SK-N-SH (cell line): ENCODE measurements around the gene PDK2. TPM values are rescaled to one million over a fixed set of nuclear protein-coding genes. Genes with fewer than 3 reads are reported as not detected.
A peak's percentile ranks its signal among the peaks of the same experiment; 100 is the strongest.

Experiments
- CTCF ChIA-PET: fragments of 300-600, 350-600 bp; formaldehyde crosslinking; extraction: SDS; loops from one replicate; lab custom pipeline; 2021; lab: Yijun Ruan, JAX
- POLR2A ChIA-PET: fragments of 350-600 bp; sonication (Branson Sonifier 250); formaldehyde crosslinking; extraction: SDS; loops from one replicate; lab custom pipeline; 2020; ENCODE audit warnings: antibody characterized with exemption, inconsistent platforms; lab: Yijun Ruan, JAX
- DNase-seq: peaks from one replicate; pipeline ENCODE4 v3.0.0; 2012
- H2AFZ ChIP-seq: fragments of 200-600 bp; sonication (generic); 2 replicates; pipeline ENCODE4 v1.8.1; 2016; ENCODE audit warnings: antibody characterized with exemption, mild to moderate bottlenecking, low read depth
- H3F3A ChIP-seq: fragments of 200-600 bp; sonication (generic); replicated peaks from 2 replicates; pipeline ENCODE3; 2016; ENCODE audit warnings: antibody characterized with exemption, mild to moderate bottlenecking; ENCODE audit not compliant: insufficient read depth
- H3K27ac ChIP-seq, 2 experiments: fragments of 200-500 bp in 1 of 2; fragments of 200-600 bp in 1 of 2; sonication (Bioruptor generic) in 1 of 2; sonication (generic), shearing (Covaris generic) in 1 of 2; 2 replicates each; pipeline versions ENCODE4 v1.5.1 to v1.6.1; 2014 to 2016; ENCODE audit warnings: low read depth in 2 of 2, inconsistent platforms in 1 of 2, low read length in 1 of 2, mild to moderate bottlenecking in 1 of 2, mixed read lengths in 1 of 2
- H3K27me3 ChIP-seq: fragments of 200-600 bp; sonication (generic), shearing (Covaris generic); 2 replicates; pipeline ENCODE4 v1.6.1; 2016; ENCODE audit warnings: mixed run types; ENCODE audit not compliant: insufficient read depth
- H3K36me3 ChIP-seq, 2 experiments: fragments of 200-500 bp in 1 of 2; fragments of 200-600 bp in 1 of 2; sonication (Bioruptor generic) in 1 of 2; sonication (generic) in 1 of 2; replicated peaks in 1 of 2; 2 replicates each; pipeline versions ENCODE3 to v1.5.1; 2014 to 2016; ENCODE audit warnings: low read length in 1 of 2, mild to moderate bottlenecking in 1 of 2; ENCODE audit not compliant: insufficient read depth in 2 of 2, control insufficient read depth in 1 of 2
- H3K4me1 ChIP-seq, 2 experiments: fragments of 200-500 bp in 1 of 2; fragments of 200-600 bp in 1 of 2; sonication (Bioruptor generic) in 1 of 2; sonication (generic), shearing (Covaris generic) in 1 of 2; 2 replicates each; pipeline versions ENCODE4 v1.5.1 to v1.6.1; 2014 to 2016; ENCODE audit warnings: low read depth in 1 of 2, low read length in 1 of 2, mixed run types in 1 of 2; ENCODE audit not compliant: insufficient read depth in 2 of 2, control insufficient read depth in 1 of 2
- H3K4me2 ChIP-seq: fragments of 200-600 bp; sonication (generic), shearing (Covaris generic); 2 replicates; pipeline ENCODE4 v1.6.1; 2017; ENCODE audit warnings: mixed run types
- H3K4me3 ChIP-seq, 2 experiments: fragments of 200-500 bp in 1 of 2; fragments of 200-600 bp in 1 of 2; sonication (Bioruptor generic) in 1 of 2; sonication (generic), shearing (Covaris generic) in 1 of 2; 2 replicates each; pipeline versions ENCODE4 v1.5.1 to v1.8.1; 2014 to 2016; ENCODE audit warnings: low read depth in 2 of 2, inconsistent platforms in 1 of 2, low read length in 1 of 2, mild to moderate bottlenecking in 1 of 2, mixed read lengths in 1 of 2, moderate library complexity in 1 of 2
- H3K79me2 ChIP-seq: fragments of 200-600 bp; sonication (generic); 2 replicates; pipeline ENCODE4 v1.8.1; 2017; ENCODE audit warnings: mild to moderate bottlenecking; ENCODE audit not compliant: insufficient read depth
- H3K9ac ChIP-seq: fragments of 200-600 bp; sonication (generic); 2 replicates; pipeline ENCODE4 v1.6.1; 2017; ENCODE audit warnings: mixed run types
- H3K9me2 ChIP-seq: fragments of 200-600 bp; sonication (generic); 2 replicates; pipeline ENCODE4 v1.6.1; 2017; ENCODE audit warnings: mixed run types
- H3K9me3 ChIP-seq: fragments of 200-600 bp; sonication (generic); 2 replicates; pipeline ENCODE4 v1.6.1; 2017; ENCODE audit warnings: mixed run types, mild to moderate bottlenecking, moderate library complexity
- H4K20me1 ChIP-seq: fragments of 200-600 bp; sonication (generic); 2 replicates; pipeline ENCODE4 v1.6.1; 2017; ENCODE audit warnings: mild to moderate bottlenecking, mixed run types; ENCODE audit not compliant: insufficient read depth
- CTCF ChIP-seq: fragments of 200-600 bp; sonication (generic); IDR thresholded peaks from 2 replicates; pipeline ENCODE4 v1.6.1; 2017; ENCODE audit warnings: antibody characterized with exemption, mild to moderate bottlenecking, moderate library complexity
- EP300 ChIP-seq, 2 experiments: IDR thresholded peaks; 2 replicates each; pipeline versions ENCODE4 v1.4.0 to v1.6.1; 2012; ENCODE audit warnings: borderline replicate concordance in 1 of 2, low read depth in 1 of 2, low read length in 1 of 2
- IRF3 ChIP-seq: fragments of 150-350 bp; IDR thresholded peaks from 2 replicates; pipeline ENCODE4 v1.6.1; 2016; ENCODE audit warnings: mild to moderate bottlenecking, low read depth, low read length
- TAF1 ChIP-seq: IDR thresholded peaks from 2 replicates; pipeline ENCODE4 v1.6.1; 2012; ENCODE audit warnings: low read depth, mild to moderate bottlenecking, low read length, moderate library complexity, borderline replicate concordance
- ZBTB33 ChIP-seq: IDR thresholded peaks from 2 replicates; pipeline ENCODE4 v1.4.0; 2012; ENCODE audit warnings: low read depth, borderline replicate concordance
- WGBS: methylation state at CpG from one replicate; pipeline ENCODE4 v1.1.6; 2017; ENCODE audit warnings: low lambda C conversion rate; 5-methylcytosine and 5-hydroxymethylcytosine counted together
- polyA plus RNA-seq, 3 experiments: library from polyadenylated mRNA; depleted of rRNA; stranded (reverse); fragments of >200 nt; gene quantifications; 2 replicates each; pipeline ENCODE4 v1.2.3, GENCODE V29; 2012

PDK2 gene
- polyA plus RNA-seq, 1 of the 3 experiments (the other 2 are of a cell fraction), result 124 TPM

- no peak overlapping the region for H3K9ac ChIP-seq
Observed at GRCh38 chr17:50146230-50146926, 51.2 kb downstream of the PDK2 start.

More at GRCh38 chr17:50146230-50146926, 51.2 kb downstream of the PDK2 start:
- Histone ChIP-seq H2AFZ (no peak overlapping the region), H4K20me1 (peaks cover 70% of the 10 kb centered on the region), H3K9me2 (no peaks in the 10 kb centered on the region), H3F3A (peaks cover 28% of the 10 kb centered on the region), H3K36me3 (peaks cover 22 to 44% of the 10 kb centered on the region in 2 experiments), H3K4me3 (peak overlapping the region in 1 of 2 experiments; percentile 66; a peak in 1 of 4 replicates), H3K4me1 (peaks cover 21 to 35% of the 10 kb centered on the region in 2 experiments; a peak in 3 of 4 replicates), H3K79me2 (peaks cover 83% of the 10 kb centered on the region), H3K27ac (no peak overlapping the region), H3K9me3 (no peaks in the 10 kb centered on the region), H3K27me3 (no peaks in the 10 kb centered on the region), H3K4me2 (peak overlapping the region; percentile 97)
- TF ChIP-seq IRF3 (no peak), EP300 (IDR thresholded peaks at IDR 0.05; ENCODE audit: borderline replicate concordance in 1 of 2, low read depth in 1 of 2, low read length in 1 of 2) (no peak), TAF1 (no peak), CTCF (peak; percentile 22), ZBTB33 (no peak)
- ChIA-PET CTCF (interaction anchor here (0.6 to 12.8 kb wide), 16 partner anchors 8 to 149 kb away, joined by 3 to 169 read pairs (median 6); partner anchors contain the start of genes COL1A1 and SGCA), POLR2A (interaction anchor here (0.9 to 1.3 kb wide), 2 partner anchors 14 to 32 kb away, joined by 3 to 4 read pairs; no protein-coding TSS in a partner anchor)
- WGBS, result over 99% methylated on average over 10 of the region's 10 CpGs
- no peak for DNase-seq
